ENCODE results near the gene NSF.
"Not testable (repeated sequence)": the region's sequence is repeated elsewhere in the genome, so short reads cannot be mapped to it uniquely, and the experiment has no call there.

DNA sequence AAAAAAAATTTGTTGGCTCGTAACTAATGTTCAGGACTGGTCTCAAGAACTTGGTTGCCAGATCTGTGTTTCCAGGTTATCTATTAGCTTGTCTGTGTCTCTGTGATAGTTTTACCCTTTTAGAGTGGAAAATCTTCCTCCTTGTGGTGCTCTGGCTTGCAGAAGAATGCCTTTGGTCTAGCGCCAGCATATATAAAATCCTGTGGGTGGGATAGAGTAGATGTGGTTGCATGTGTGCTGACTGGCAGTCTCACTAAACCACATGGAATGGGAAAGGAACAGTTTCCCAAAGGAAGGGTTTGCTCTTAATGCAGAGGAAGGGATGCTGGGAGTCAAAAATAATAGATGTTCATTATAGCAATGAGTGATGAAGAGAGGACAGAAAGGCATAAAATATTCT is 33.3 kb downstream of the NSF start:
- TF ChIP-seq EP300, CTCF, POLR2A, POLR2AphosphoS5 (IDR thresholded peaks at IDR 0.05): not testable (repeated sequence)

Measured in gastroesophageal sphincter (tissue), 3 donors.